ENCODE data around the gene AMDHD1.

The AMDHD1 gene

DNA sequence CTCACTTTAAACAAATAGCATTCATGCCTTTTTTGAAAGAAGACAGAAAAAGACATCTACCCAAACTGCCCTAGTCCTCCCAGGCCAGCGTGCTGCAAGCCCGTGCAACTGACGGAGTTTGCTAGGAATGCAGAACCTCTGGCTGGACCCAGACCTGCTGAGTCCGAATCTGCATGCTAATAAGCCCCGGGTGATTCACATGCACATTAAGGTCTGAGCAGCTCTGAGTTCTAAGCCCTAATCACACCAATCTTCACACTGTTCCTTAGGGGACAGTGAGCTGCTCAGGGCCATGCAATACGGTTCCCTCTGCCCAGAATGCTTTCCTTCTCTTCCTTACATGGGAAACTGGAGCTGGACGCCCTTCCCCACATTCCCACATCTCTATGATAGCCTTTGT, 27.8 kb downstream of the AMDHD1 start (continued):
- TF ChIP-seq, protein P1, sequence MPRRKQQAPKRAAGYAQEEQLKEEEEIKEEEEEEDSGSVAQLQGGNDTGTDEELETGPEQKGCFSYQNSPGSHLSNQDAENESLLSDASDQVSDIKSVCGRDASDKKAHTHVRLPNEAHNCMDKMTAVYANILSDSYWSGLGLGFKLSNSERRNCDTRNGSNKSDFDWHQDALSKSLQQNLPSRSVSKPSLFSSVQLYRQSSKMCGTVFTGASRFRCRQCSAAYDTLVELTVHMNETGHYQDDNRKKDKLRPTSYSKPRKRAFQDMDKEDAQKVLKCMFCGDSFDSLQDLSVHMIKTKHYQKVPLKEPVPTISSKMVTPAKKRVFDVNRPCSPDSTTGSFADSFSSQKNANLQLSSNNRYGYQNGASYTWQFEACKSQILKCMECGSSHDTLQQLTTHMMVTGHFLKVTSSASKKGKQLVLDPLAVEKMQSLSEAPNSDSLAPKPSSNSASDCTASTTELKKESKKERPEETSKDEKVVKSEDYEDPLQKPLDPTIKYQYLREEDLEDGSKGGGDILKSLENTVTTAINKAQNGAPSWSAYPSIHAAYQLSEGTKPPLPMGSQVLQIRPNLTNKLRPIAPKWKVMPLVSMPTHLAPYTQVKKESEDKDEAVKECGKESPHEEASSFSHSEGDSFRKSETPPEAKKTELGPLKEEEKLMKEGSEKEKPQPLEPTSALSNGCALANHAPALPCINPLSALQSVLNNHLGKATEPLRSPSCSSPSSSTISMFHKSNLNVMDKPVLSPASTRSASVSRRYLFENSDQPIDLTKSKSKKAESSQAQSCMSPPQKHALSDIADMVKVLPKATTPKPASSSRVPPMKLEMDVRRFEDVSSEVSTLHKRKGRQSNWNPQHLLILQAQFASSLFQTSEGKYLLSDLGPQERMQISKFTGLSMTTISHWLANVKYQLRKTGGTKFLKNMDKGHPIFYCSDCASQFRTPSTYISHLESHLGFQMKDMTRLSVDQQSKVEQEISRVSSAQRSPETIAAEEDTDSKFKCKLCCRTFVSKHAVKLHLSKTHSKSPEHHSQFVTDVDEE (CRISPR knock-in tag; IDR thresholded peaks at IDR 0.05) = no peak

- ATAC-seq = no peak
- TF ChIP-seq POU6F1 (CRISPR knock-in tag; IDR thresholded peaks at IDR 0.05; ENCODE audit: borderline replicate concordance, low read depth) = no peak
- TF ChIP-seq PPARA (CRISPR knock-in tag; IDR thresholded peaks at IDR 0.05; ENCODE audit: borderline replicate concordance) = no peak
- TF ChIP-seq ZFP30 (CRISPR knock-in tag; IDR thresholded peaks at IDR 0.05) = no peak
- no peak for TF ChIP-seq ZNF70 (CRISPR knock-in tag; IDR thresholded peaks at IDR 0.05)
- TF ChIP-seq CSDC2 (CRISPR knock-in tag; IDR thresholded peaks at IDR 0.05) = no peak
- no peak for TF ChIP-seq SNAI2 (CRISPR knock-in tag; IDR thresholded peaks at IDR 0.05)
- TF ChIP-seq ZC3H10 (CRISPR knock-in tag; IDR thresholded peaks at IDR 0.05) = no peak
- no peak for TF ChIP-seq GLIS3 (CRISPR knock-in tag; IDR thresholded peaks at IDR 0.05)
These were observed 29.8 kb downstream of the AMDHD1 start for GRCh38 chr12:95972832-95973456.

GRCh38 chr12:95974358-95974757, 31.2 kb downstream of the AMDHD1 start:
- no peak for ATAC-seq
- TF ChIP-seq ESRRG (CRISPR knock-in tag; IDR thresholded peaks at IDR 0.05) = no peak
- TF ChIP-seq BACH2 (CRISPR knock-in tag; IDR thresholded peaks at IDR 0.05; ENCODE audit: borderline replicate concordance) = no peak
- TF ChIP-seq ZC3H10 (CRISPR knock-in tag; IDR thresholded peaks at IDR 0.05) = no peak
- no peak for TF ChIP-seq ZNF70 (CRISPR knock-in tag; IDR thresholded peaks at IDR 0.05)
- no peak for TF ChIP-seq PATZ1 (CRISPR knock-in tag; IDR thresholded peaks at IDR 0.05; ENCODE audit: borderline replicate concordance)

DNA sequence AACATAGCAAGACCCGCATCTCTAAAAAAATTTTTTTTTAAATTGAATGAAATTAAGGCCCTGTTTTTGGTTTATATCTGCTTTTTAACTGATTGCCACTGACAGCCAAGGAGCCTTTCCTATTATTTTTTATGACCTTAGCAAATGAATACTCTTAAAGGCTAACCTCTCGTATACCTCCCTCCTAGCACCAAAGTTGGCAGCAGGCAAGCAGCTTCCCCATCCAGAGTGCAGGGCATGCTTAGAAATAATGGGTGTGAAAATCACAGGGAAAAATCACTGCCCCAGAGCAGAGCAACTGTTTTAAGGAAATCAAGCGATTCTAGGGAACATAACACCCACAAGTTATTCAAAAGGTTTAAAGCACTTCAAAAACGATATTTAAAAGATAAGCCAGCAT, 32.4 kb downstream of the AMDHD1 start:
- ATAC-seq = no peak
- no peak for TF ChIP-seq OSR1 (CRISPR knock-in tag; IDR thresholded peaks at IDR 0.05)
- TF ChIP-seq BACH2 (CRISPR knock-in tag; IDR thresholded peaks at IDR 0.05; ENCODE audit: borderline replicate concordance) = no peak
- TF ChIP-seq ARNTL (CRISPR knock-in tag; IDR thresholded peaks at IDR 0.05; ENCODE audit: borderline replicate concordance, low read depth) = no peak
- no peak for TF ChIP-seq ZFP3 (CRISPR knock-in tag; IDR thresholded peaks at IDR 0.05)
- no peak for TF ChIP-seq SNAI2 (CRISPR knock-in tag; IDR thresholded peaks at IDR 0.05)
- no peak for TF ChIP-seq ZNF70 (CRISPR knock-in tag; IDR thresholded peaks at IDR 0.05)
- TF ChIP-seq ZC3H10 (CRISPR knock-in tag; IDR thresholded peaks at IDR 0.05) = no peak
- TF ChIP-seq RARB (CRISPR knock-in tag; IDR thresholded peaks at IDR 0.05) = no peak
- no peak for TF ChIP-seq TCF4 (CRISPR knock-in tag; IDR thresholded peaks at IDR 0.05; ENCODE audit: borderline replicate concordance)

DNA sequence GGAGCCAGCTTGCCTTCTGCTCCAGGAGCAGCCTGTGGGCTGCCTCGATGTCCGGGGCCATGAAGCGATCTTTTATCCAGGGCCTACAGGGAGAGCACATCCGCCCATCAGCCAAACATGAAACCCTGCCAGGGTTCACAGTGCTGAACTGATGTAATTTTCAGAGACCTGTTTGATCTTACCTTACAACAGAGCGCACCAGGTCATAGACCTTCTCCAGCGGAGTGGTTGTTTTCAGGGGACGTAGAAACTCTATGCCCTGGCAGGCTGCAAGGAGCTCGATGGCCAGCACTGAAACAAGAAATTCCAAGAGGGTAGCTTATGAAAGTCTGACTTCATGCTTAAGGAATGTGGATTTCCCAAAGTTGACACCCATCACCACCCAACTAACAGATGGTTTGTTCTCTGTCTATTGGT, 33.3 kb downstream of the AMDHD1 start:
- ATAC-seq = no peak
- TF ChIP-seq ESRRG (CRISPR knock-in tag; IDR thresholded peaks at IDR 0.05) (no peak), BACH2 (CRISPR knock-in tag; IDR thresholded peaks at IDR 0.05; ENCODE audit: borderline replicate concordance) (no peak), ZC3H10 (CRISPR knock-in tag; IDR thresholded peaks at IDR 0.05) (no peak), ZNF70 (CRISPR knock-in tag; IDR thresholded peaks at IDR 0.05) (no peak), RARB (CRISPR knock-in tag; IDR thresholded peaks at IDR 0.05) (no peak), PATZ1 (CRISPR knock-in tag; IDR thresholded peaks at IDR 0.05; ENCODE audit: borderline replicate concordance) (no peak), TCF4 (CRISPR knock-in tag; IDR thresholded peaks at IDR 0.05; ENCODE audit: borderline replicate concordance) (no peak), ZFP3 (CRISPR knock-in tag; IDR thresholded peaks at IDR 0.05) (no peak), GLIS3 (CRISPR knock-in tag; IDR thresholded peaks at IDR 0.05) (no peak), ZFP30 (CRISPR knock-in tag; IDR thresholded peaks at IDR 0.05) (no peak), ZNF565 (CRISPR knock-in tag; conservative IDR thresholded peaks at IDR 0.05; ENCODE audit: low read depth) (no peak), TOX (CRISPR knock-in tag; IDR thresholded peaks at IDR 0.05; ENCODE audit: borderline replicate concordance) (no peak), CSDC2 (CRISPR knock-in tag; IDR thresholded peaks at IDR 0.05) (no peak), PPARA (CRISPR knock-in tag; IDR thresholded peaks at IDR 0.05; ENCODE audit: borderline replicate concordance) (no peak), OSR1 (CRISPR knock-in tag; IDR thresholded peaks at IDR 0.05) (no peak), ZNF8 (CRISPR knock-in tag; IDR thresholded peaks at IDR 0.05) (no peak)
- TF ChIP-seq, protein P2, sequence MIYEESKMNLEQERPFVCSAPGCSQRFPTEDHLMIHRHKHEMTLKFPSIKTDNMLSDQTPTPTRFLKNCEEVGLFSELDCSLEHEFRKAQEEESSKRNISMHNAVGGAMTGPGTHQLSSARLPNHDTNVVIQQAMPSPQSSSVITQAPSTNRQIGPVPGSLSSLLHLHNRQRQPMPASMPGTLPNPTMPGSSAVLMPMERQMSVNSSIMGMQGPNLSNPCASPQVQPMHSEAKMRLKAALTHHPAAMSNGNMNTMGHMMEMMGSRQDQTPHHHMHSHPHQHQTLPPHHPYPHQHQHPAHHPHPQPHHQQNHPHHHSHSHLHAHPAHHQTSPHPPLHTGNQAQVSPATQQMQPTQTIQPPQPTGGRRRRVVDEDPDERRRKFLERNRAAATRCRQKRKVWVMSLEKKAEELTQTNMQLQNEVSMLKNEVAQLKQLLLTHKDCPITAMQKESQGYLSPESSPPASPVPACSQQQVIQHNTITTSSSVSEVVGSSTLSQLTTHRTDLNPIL (CRISPR knock-in tag; IDR thresholded peaks at IDR 0.05; ENCODE audit: low read depth) = no peak
- TF ChIP-seq, protein P3, sequence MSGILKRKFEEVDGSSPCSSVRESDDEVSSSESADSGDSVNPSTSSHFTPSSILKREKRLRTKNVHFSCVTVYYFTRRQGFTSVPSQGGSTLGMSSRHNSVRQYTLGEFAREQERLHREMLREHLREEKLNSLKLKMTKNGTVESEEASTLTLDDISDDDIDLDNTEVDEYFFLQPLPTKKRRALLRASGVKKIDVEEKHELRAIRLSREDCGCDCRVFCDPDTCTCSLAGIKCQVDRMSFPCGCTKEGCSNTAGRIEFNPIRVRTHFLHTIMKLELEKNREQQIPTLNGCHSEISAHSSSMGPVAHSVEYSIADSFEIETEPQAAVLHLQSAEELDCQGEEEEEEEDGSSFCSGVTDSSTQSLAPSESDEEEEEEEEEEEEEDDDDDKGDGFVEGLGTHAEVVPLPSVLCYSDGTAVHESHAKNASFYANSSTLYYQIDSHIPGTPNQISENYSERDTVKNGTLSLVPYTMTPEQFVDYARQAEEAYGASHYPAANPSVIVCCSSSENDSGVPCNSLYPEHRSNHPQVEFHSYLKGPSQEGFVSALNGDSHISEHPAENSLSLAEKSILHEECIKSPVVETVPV (CRISPR knock-in tag; IDR thresholded peaks at IDR 0.05) = no peak

Data from SK-N-SH treated with all-trans-retinoic acid at 6 μM for 48 hours (cell line).